Right renal pelvis (tissue), 4 donors: ENCODE results near the gene GPR17. TPM values are rescaled to one million over a fixed set of nuclear protein-coding genes. Genes with fewer than 3 reads are reported as not detected.

Experiments used
- DNase-seq, 4 donors: peaks; one replicate each; pipeline ENCODE4 v3.0.0-alpha.2; 2013; ENCODE audit warnings: low read depth in 4 of 4, low spot score in 3 of 4, missing footprints in 1 of 4
- polyA plus RNA-seq, 4 donors: library from polyadenylated mRNA; unstranded; fragments of 120-200 nt; gene quantifications; one replicate each; pipeline ENCODE4 v1.2.1, GENCODE V29; 2013; ENCODE audit not compliant: insufficient read length in 4 of 4

GPR17 gene
- polyA plus RNA-seq, 4 donors = 0.69 to 2.5 (median 1.2) TPM

GRCh38 chr2:127681288-127681804 is 35.4 kb downstream of the GPR17 start:
- DNase-seq = no peak

GRCh38 chr2:127681976-127682857 is 36.3 kb downstream of the GPR17 start:
- no peak for DNase-seq

GRCh38 chr2:127683056-127683455 is 37.1 kb downstream of the GPR17 start:
- DNase-seq = no peak

GRCh38 chr2:127683757-127684156 is 37.8 kb downstream of the GPR17 start:
- DNase-seq = no peak

- DNase-seq = no peak
These were observed 39.6 kb downstream of the GPR17 start for GRCh38 chr2:127685410-127686080.

- DNase-seq = no peak
These were observed 42.5 kb downstream of the GPR17 start for GRCh38 chr2:127688405-127688804.

GRCh38 chr2:127690696-127691095 is 44.7 kb downstream of the GPR17 start:
- no peak for DNase-seq

- no peak for DNase-seq
These were observed 49.0 kb downstream of the GPR17 start for GRCh38 chr2:127694986-127695385.

GRCh38 chr2:127695491-127696472 is 49.8 kb downstream of the GPR17 start:
- DNase-seq = peak in 1 of 4 donors; percentile 54

GRCh38 chr2:127697482-127698180 is 51.7 kb downstream of the GPR17 start:
- no peak for DNase-seq

GRCh38 chr2:127698553-127699355 is 52.8 kb downstream of the GPR17 start:
- DNase-seq = no peak

GRCh38 chr2:127700527-127701192 is 54.7 kb downstream of the GPR17 start:
- DNase-seq = no peak

GRCh38 chr2:127701193-127701650 is 55.3 kb downstream of the GPR17 start, which contains the start of gene SFT2D3:
Gene SFT2D3, plus strand, starts transcription at chr2:127701497. Its CDS starts 32 bp downstream, at chr2:127701529.
- peak; percentile 79 to 83 (median 81) for DNase-seq

GRCh38 chr2:127701651-127702394 is 55.9 kb downstream of the GPR17 start:
- DNase-seq = peak; percentile 41 to 56 (median 49)
